Mesodermal cell (in vitro differentiated cells): ENCODE measurements around the gene STK33.

ENCODE experiments used
- H3K27ac ChIP-seq: 2 replicates; pipeline ENCODE4 v1.7.0; 2013; ENCODE audit warnings: mild to moderate bottlenecking, low read depth, low read length, moderate library complexity; ENCODE audit not compliant: severe bottlenecking
- H3K36me3 ChIP-seq: 2 replicates; pipeline ENCODE4 v1.7.1; 2013; ENCODE audit warnings: mild to moderate bottlenecking, low read length, moderate library complexity; ENCODE audit not compliant: control insufficient read depth, insufficient read depth
- H3K4me1 ChIP-seq: one replicate; pipeline ENCODE4 v1.7.1; 2013; ENCODE audit warnings: mild to moderate bottlenecking, low read length; ENCODE audit not compliant: insufficient read depth, control insufficient read depth, poor library complexity, severe bottlenecking
- H3K4me3 ChIP-seq: 2 replicates; pipeline ENCODE4 v1.7.0; 2013; ENCODE audit warnings: low read length, control low read depth, mild to moderate bottlenecking; ENCODE audit not compliant: insufficient read depth, poor library complexity, severe bottlenecking; ENCODE audit errors: extremely low read depth
- H3K9me3 ChIP-seq: 2 replicates; pipeline ENCODE4 v1.7.1; 2013; ENCODE audit warnings: mild to moderate bottlenecking, low read length, moderate library complexity; ENCODE audit not compliant: control insufficient read depth
- WGBS, 2 experiments: methylation state at CpG; one replicate each; pipeline ENCODE4 v1.1.5; 2013; ENCODE audit warnings: missing lambda C conversion rate in 2 of 2; ENCODE audit not compliant: insufficient coverage in 2 of 2; 5-methylcytosine and 5-hydroxymethylcytosine counted together

The STK33 gene

GRCh38 chr11:8345179-8345578 is 248.8 kb downstream of the STK33 start:
- 88 to 98% methylated on average over 9 to 10 of the region's 11 CpGs for WGBS, 2 experiments
- Histone ChIP-seq H3K27ac (no peak overlapping the region), H3K36me3 (no peaks in the 10 kb centered on the region), H3K4me1 (no peaks in the 10 kb centered on the region), H3K9me3 (no peaks in the 10 kb centered on the region), H3K4me3 (no peak overlapping the region)

DNA sequence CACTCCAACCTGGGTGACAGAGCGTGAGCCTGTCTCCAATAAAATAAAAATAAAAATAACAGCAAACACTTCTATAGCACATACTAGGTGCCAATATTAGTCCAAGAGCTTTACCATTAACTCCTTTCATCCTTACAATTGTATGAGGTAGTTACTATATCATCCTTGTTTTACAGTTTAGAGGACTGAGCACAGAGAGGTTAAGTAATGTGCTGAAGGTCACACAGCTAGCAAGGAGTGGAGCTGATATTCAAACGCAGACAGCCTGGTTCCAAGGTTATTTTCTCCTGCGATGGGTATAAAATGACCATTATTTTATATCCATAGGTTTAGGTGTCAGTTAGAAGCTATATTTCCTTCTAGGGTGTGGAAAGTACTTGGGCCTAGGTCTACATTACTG is 249.7 kb downstream of the STK33 start:
- WGBS, 2 experiments: no CpG with 5 or more reads among the region's 3 CpGs
- H3K4me3 ChIP-seq: no peak overlapping the region
- no peak overlapping the region for H3K27ac ChIP-seq
- H3K9me3 ChIP-seq: no peaks in the 10 kb centered on the region
- H3K36me3 ChIP-seq: no peaks in the 10 kb centered on the region
- no peaks in the 10 kb centered on the region for H3K4me1 ChIP-seq

GRCh38 chr11:8342821-8343681 is 251.0 kb downstream of the STK33 start:
- Histone ChIP-seq H3K27ac (no peak overlapping the region), H3K36me3 (no peaks in the 10 kb centered on the region), H3K4me3 (no peak overlapping the region), H3K4me1 (no peaks in the 10 kb centered on the region), H3K9me3 (no peaks in the 10 kb centered on the region)
- 82 to 89% methylated on average over 16 of the region's 18 CpGs for WGBS, 2 experiments

DNA sequence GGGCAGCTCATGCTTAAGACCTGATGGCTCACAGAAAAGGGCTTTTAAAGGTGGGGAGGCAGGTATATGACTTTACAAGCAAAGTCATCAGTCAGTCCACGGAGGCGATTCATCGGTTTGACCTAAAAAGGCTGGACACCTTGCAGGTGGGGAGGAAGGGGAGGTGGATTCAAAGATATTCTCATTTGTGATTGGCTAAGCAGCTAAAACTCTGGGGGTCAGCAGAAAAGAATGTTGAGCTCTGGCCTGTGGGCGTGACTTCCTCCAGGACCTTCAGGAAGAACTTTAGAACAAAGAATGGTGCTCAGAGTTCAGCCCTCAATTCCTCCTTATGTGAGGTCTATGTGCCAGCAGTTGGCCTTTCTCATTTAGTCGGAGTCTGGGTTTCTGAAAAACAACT is 252.0 kb downstream of the STK33 start:
- H3K9me3 ChIP-seq: no peaks in the 10 kb centered on the region
- 88 to 95% methylated on average over 5 of the region's 5 CpGs for WGBS, 2 experiments
- H3K27ac ChIP-seq: no peak overlapping the region
- H3K36me3 ChIP-seq: no peaks in the 10 kb centered on the region
- H3K4me1 ChIP-seq: no peaks in the 10 kb centered on the region
- no peak overlapping the region for H3K4me3 ChIP-seq
